GM18858 (cell line): ENCODE results near the gene APEX2.
"Not testable (repeated sequence)": the region's sequence is repeated elsewhere in the genome, so short reads cannot be mapped to it uniquely, and the experiment has no call there.

ENCODE experiments used
- ATAC-seq: cut with Tn5 transposase; IDR thresholded peaks from one replicate; pipeline ENCODE4 v1.9.1; 2021; ENCODE audit not compliant: unreplicated experiment

Gene APEX2

GRCh38 chrX:54999717-55000598 lies at the start of gene APEX2:
TSS of gene APEX2 (plus strand) at chrX:55000363. CDS start at chrX:55000423, 60 bp downstream.
- ATAC-seq, result peak; percentile 90

DNA sequence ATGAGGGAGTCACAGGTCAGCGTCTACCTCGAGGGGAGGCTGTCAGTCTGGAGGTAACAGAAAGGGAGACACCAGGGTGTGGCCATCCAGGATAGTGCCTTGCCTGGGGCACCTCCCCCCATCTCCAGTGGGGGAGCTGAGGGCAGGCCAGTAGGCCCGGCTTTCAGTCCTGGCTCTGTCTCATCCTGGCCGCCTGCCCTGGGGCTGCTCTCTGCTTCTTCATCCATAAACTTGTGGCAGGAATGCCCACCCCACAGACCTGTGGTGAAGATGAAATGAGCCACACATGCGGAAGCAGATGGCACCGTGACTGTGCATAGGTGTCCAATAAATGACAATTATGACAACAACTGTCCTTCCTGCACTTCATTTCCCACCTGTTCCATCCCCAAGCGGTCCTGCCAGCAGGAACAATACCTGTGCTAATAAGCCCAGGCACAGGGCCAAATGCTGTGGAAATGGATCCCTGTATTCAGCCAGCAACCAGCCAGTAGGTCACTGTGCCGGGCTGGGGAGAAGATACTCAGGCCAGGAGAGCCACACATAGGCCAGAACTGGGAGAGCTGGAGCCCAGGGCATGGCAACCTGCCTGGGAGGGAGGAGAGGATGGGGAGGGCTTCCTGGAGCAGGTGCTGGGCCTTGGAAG lies 49.3 kb upstream of the APEX2 start:
- ATAC-seq, result no peak

DNA sequence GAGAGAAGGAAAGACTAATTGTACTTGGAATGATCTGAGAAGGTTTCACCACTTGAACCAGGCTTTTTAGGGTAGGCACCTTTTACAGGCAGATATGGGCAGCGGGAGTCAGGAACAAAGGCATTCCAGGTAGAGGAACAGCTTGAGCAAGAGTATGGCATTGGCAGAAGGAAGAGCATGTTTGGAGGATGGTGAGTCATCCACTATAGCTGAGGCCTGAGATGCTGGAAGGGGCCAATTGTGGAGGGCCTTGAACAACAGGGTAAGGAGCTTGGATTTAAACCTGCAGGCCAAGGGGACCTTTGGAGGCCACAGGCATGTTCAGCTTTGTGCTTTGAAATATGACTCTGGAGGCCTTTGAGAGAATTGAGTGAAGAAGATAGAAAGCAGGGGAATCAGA lies 38.4 kb upstream of the APEX2 start:
- ATAC-seq, result no peak

- no peak for ATAC-seq
Measured at GRCh38 chrX:54964766-54965497, 35.2 kb upstream of the APEX2 start.

- no peak for ATAC-seq
Measured at GRCh38 chrX:54977387-54977786, 22.8 kb upstream of the APEX2 start.

- ATAC-seq, result no peak
Measured at GRCh38 chrX:54978448-54978847, 21.7 kb upstream of the APEX2 start.

- ATAC-seq, result no peak
Measured at GRCh38 chrX:54979432-54979831, 20.7 kb upstream of the APEX2 start.

DNA sequence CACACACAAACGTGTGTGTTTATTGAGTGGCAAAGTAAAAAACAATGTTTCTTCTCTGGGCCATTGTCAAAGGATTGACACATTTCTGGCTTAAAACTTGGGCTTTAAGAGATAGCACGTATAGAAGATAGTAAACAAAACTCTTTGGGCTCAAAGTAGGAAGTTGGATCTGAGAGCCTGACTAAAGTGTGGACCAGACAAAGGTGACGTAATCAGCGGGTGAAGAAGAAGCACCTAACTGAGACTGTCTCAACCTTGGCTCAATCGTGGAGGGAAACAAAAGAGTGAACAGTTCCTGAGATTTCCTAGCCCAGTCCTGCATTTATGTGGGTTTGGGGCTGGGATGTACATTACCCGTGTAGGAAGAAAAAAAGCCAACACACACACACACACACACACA lies 19.8 kb upstream of the APEX2 start:
- no peak for ATAC-seq

DNA sequence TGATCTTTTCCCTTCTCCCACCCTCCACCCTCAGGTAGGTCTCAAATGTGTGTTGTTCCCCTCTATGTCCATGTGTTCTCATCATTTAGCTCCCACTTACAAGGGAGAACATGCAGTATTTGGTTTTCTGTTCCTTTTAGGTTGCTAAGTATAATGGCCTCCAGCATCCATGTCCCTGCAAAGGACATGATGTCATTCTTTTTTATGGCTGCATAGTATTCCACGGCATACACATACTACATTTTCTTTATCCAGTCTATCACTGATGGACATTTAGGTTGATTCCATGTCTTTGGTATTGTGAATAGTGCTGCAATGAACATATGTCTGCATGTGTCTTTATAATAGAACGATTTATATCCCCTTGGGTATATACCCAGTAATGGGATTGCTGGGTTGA lies 16.9 kb upstream of the APEX2 start:
- ATAC-seq, result not testable (repeated sequence)

DNA sequence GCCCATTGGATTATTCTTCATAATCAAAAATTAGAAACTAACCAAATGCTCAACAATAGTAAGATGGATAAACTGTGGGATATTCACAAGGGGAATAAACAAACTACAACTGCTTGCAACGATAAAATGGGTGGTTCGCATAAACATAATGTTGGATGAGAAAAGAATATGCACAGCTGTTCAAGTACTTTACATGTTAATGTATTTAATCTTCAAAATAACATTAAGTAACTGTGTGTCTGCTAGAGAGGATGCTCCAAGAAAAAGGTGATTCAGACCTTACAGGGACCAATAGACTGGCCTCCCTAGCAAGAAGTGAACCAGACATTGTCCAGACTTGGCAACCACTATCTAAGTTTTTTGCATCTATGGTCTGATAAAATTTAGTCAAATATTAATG lies 8.5 kb upstream of the APEX2 start:
- ATAC-seq, result no peak

DNA sequence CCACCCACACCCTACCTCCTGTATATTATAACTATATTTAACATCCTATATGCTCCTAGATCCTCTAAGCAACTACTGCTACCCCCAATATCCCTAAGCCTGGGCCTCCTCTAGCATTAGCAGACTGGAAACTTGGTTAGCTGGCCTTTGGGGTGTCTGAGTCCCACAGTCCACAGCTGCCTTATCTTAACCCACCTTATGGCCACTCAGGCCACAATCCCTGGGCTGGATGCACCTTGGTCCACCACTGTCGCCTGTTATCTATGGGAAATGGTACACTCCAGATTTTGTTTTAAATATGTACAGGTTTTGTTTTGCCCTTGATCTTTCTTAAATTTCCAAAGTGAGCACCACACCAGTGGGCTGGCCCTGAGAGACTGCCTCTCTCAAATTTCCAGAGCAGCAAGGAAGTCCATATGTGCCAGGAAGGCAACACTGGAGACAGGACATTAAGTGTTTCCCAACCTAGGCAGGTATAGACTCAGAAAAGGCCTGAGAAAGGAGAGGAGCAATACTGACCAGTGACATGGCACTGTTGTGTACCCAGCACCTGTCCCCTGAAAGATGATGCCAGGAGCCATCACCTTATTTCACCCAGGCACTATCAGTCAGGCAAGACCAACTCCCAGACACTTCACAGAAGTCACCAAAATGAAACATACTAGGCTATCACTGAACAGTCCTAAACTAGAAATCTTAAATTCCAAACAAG lies 7.1 kb upstream of the APEX2 start:
- ATAC-seq, result no peak

- no peak for ATAC-seq
Measured at GRCh38 chrX:54994099-54994498, 6.1 kb upstream of the APEX2 start, which contains the start of gene PFKFB1. TSS of gene PFKFB1 (minus strand) at chrX:54994188. CDS start at chrX:54994007, 181 bp downstream.

DNA sequence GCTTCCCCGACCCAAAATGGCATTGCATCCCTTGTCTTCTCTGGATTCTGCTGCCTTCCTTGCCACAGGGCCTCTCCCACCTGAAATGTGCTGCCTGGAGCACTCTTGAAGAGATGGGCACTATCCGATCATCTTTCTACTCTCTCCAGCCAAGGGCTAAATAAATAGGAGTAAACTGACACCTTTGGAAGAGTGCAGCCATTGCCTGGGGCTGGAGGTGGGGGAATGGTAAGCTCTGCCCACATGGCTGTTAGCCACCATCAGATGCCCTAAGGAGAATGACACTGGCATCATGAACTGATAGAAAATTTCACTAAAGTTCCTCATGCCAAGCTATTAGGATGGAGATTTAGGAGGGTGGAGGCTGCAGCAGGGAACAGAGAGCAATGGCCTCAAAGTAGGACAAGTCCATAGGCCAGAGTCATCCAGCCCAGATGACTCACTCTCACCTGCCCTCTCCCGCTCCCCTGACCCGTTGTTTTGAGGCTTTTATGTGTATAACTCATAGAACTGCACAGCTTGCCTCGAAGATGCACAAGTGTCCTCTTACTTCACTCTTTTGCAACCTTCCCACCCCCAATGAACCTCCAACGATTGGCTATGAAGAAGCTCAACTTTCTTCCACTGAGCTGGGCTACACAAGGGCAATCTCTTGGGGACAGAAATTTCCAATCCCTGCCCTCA lies 5.4 kb upstream of the APEX2 start:
- ATAC-seq, result no peak

- no peak for ATAC-seq
Measured at GRCh38 chrX:54995621-54996020, 4.5 kb upstream of the APEX2 start.

DNA sequence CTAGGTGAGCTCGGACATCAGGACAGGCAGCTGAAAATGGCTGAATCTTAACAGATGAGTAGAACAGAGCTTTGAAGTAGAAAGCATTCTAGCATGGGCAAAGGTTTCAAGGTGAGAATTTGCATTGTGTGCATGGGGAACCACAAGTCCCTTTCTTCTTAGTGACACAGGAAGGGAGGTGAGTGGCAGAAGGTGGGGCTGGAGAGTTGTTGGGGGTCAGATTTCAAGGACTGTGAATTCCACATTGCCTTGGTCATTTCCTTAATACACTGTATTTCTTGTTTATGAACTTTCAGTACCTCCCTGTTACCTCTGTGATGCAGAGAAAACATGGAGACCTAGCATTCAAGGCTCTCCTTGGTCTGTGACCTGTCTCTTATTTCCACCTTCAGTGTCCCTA lies 4.1 kb downstream of the APEX2 start:
- no peak for ATAC-seq

GRCh38 chrX:55005256-55005655 lies 5.1 kb downstream of the APEX2 start:
- ATAC-seq, result no peak

GRCh38 chrX:55006827-55007621 lies 6.9 kb downstream of the APEX2 start:
- no peak for ATAC-seq

- ATAC-seq, result no peak
Measured at GRCh38 chrX:55007656-55008055, 7.5 kb downstream of the APEX2 start.

- ATAC-seq, result no peak
Measured at GRCh38 chrX:55008571-55009358, 8.6 kb downstream of the APEX2 start.
